K562 treated with DMSO at 1 percent for 24 hours (cell line): ENCODE results near the gene CACNG4. TPM values are rescaled to one million over a fixed set of nuclear protein-coding genes. Genes with fewer than 3 reads are reported as not detected.

Source experiments
- total RNA-seq: library from RNA; unstranded; fragments of 300-600 nt; gene quantifications from 2 replicates; pipeline ENCODE4 v1.2.3, GENCODE V29; 2022; ENCODE audit warnings: low read depth; ENCODE audit not compliant: insufficient read depth

CACNG4 gene
- total RNA-seq: not detected in 2 replicates

DNA sequence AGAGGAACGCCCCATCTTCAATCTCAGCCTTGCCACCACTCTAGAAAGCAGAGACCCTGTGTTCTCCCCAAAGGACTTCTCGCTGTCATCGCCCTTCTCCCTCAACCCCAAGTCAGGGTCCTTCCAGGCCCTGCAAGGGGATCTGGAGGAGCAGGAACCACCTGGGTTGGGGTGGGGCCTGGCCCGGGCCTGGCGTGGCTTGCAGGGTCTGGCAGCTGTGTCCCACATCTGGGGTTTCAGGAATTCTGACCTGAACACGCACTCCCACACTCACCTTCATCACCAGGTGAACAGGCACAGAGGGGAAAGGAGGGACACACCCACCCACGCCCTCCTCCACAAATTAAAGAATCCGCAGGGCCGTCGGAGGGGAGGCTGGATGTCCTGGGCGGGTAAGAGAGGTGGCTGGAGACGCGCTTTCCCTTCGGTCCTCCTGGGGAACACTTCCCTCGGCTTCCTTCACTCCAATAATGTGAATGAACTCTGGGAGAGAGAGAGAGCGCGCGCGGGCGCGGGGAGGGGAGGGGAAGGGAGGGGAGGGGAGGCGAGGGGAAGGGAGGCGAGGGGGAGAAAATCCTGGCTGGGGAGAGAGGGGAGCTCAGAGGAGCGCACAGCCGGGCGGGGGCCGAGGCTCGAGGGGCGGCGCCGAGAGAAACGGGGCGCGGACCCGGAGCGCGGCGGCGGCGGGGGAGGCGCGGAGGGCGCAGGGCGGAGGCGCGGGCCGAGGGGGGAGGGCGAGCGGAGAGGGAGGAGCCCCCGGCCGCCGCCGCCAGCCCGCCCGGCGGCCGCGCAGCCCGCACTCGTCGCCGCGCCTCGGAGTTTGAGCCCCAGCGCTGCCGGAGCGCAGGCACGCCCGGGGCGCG is at the start of gene CACNG4:
Gene CACNG4 (plus strand): TSS at position 799 of the 863 bp plus-strand sequence. CDS start 205 bp downstream, outside the sequence.

DNA sequence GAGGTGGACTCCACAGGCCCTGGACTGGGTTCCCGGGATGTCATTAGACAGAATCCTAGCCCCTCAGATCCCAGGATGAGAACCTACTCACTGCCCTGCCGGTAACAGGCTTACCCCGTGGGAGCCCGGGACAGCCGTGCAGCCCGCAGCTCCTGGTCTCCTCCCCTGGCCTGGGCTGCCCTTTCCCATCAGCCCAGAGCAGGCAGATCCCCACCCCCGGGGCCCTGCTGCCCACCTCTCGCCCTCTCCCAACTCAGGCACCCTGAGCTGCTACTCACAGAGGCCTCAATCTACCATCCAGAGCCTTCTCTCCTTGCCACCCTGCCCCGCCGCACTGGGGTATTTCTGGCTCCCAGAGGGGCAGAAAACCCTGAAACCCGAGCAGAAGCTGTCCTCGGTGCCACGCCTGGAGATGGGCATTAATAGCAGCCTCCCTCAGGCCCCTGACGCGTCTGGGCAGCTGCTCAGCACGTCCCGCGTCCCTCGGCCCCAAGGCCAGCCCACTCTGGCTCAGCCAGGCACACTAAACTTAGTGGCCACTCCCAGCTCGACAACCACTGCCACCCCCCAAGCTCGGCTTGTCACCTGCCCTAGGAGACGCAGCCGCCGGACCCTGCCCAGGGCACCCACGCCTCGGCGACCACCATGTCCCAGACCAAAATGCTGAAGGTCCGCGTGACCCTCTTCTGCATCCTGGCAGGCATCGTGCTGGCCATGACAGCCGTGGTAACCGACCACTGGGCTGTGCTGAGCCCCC is 79.7 kb downstream of the CACNG4 start, which contains the start of gene CACNG1:
Gene CACNG1 (plus strand): TSS at position 539 of the 757 bp plus-strand sequence. CDS start 107 bp downstream, at position 646.

Other genes starting within 250 kb of the CACNG4 start
- not detected in 2 replicates for gene CACNG5, start 129.6 kb upstream of the CACNG4 start, total RNA-seq
- not detected in 2 replicates for gene CACNG1, start 79.8 kb downstream of the CACNG4 start, total RNA-seq